Omental fat pad (tissue), 4 donors: ENCODE data around the gene CEACAM20. TPM values are rescaled to one million over a fixed set of nuclear protein-coding genes. Genes with fewer than 3 reads are reported as not detected.
"Not testable (repeated sequence)": the region's sequence is repeated elsewhere in the genome, so short reads cannot be mapped to it uniquely, and the experiment has no call there.

Experiments
- ATAC-seq: fragments of 150-250 bp; one replicate; pipeline ENCODE4 v1.9.1; 2016; ENCODE audit warnings: mild to moderate bottlenecking, moderate library complexity; ENCODE audit not compliant: low FRiP score
- DNase-seq: peaks from one replicate; pipeline ENCODE4 v3.0.0-alpha.2; 2019; ENCODE audit warnings: low spot score
- CTCF ChIP-seq, 3 donors: fragments of 450-650 bp; IDR thresholded peaks; one replicate each; pipeline ENCODE4 v1.5.1; 2016 to 2017; ENCODE audit warnings: antibody characterized with exemption in 3 of 3, mild to moderate bottlenecking in 3 of 3, moderate library complexity in 2 of 3
- total RNA-seq, 4 donors: library from RNA; depleted of rRNA; stranded (reverse); fragments of >200 nt; gene quantifications; one replicate each; pipeline ENCODE4 v1.1.0, GENCODE V29; 2016

Gene CEACAM20
- total RNA-seq, 4 donors from 2014 or later: not detected

DNA sequence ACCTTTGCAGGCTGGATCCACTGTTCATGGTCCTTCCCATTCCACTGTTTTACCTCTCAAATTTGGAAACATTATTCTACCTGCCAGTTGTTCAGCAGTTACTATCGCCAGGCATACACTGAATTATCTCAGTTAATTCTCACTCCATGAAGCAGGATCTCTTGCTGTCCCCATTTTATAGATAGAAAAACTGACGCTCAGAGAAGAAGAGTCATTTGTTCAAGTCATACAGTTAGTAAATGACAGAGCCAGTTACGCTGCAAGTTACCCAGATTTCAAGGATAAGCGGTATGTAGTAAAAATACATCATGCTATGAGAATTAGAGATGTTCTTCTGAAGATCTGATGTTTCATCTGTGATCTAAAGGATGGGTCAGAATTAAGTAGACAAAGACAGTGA is 43.7 kb upstream of the CEACAM20 start:
- no peak for TF ChIP-seq CTCF (IDR thresholded peaks at IDR 0.05)
- ATAC-seq (no peak), DNase-seq (no peak)

DNA sequence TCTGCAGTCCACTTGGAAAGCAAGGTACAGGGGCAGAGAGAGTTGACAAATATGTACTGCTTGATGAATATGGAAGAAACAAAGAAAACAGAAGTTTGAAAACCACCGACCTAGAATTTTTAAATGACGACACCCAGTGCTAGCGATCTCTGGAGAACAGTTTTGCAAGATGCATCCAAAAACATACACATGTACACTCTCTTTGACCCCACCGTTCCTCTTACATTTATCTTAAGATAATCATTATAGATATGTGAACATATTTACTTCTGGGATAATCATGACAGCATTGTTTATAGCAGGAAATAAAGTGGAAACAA is 43.1 kb upstream of the CEACAM20 start:
- DNase-seq: no peak
- no peak for ATAC-seq
- TF ChIP-seq CTCF (IDR thresholded peaks at IDR 0.05): no peak

DNA sequence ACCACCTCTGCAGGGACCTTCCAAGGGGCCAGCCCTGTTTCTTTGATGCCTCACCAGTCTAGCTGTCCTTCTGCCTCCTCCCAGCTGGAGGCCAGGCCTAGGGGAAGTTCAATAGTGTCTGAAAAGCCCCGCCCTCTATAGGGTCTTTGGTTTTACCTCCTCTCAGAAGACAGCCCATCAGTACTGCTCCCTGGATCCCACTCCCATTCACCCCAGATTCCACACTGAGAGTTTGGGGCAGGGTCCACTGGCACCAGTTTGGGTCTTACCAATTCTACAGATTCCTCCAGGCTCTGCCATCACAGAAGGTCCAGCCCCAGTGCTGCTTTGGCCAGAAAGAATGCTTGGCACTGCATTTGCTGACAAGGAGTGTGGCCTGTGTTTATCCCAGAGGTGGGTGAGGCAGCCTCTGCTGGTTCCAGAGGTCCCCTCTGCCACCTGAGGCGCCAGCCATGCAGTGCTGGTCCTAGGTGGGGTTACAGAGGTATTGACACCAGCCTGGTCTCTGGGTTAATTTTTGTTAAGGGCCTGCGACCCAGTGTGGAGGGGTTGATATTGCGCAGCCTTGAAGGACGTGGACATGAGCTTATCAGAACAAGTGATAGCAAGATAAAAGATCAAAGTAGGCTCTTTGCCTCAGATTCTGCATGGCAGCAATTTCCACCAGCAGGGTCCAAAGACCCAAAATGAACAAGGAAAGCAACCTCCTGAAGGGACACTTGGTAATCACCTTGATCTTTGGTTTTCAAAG is 42.5 kb upstream of the CEACAM20 start:
- ATAC-seq: no peak
- no peak for TF ChIP-seq CTCF (IDR thresholded peaks at IDR 0.05)
- no peak for DNase-seq

- DNase-seq: peak; percentile 44
Observed at GRCh38 chr19:44570984-44571684, 41.7 kb upstream of the CEACAM20 start.

GRCh38 chr19:44570603-44570983 is 41.1 kb upstream of the CEACAM20 start:
- no peak for ATAC-seq
- TF ChIP-seq CTCF (IDR thresholded peaks at IDR 0.05): no peak
- DNase-seq: no peak

More at GRCh38 chr19:44570984-44571684, 41.7 kb upstream of the CEACAM20 start:
- TF ChIP-seq CTCF (IDR thresholded peaks at IDR 0.05): no peak
- ATAC-seq: peak; percentile 70

GRCh38 chr19:44567745-44568144 is 38.3 kb upstream of the CEACAM20 start:
- TF ChIP-seq CTCF (IDR thresholded peaks at IDR 0.05): no peak
- DNase-seq (no peak), ATAC-seq (no peak)

DNA sequence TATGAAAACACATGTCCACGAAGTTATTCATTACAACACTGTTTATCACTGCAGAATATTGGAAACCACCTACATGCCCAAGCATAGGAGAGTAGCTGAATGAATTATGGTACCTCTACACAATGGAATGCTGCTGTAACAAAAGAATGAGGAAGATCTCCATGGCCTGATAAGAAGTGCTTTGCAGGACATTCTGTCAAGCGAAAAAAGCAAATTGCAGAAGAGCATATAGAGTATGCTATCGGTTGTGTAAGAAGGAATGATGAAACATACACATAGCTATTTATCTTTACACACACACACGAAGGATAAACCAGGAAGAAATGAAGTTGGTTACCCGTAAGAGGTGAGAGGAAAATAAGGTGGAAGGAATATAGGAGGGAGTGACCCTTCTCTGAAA is 37.5 kb upstream of the CEACAM20 start:
- no peak for TF ChIP-seq CTCF (IDR thresholded peaks at IDR 0.05)
- DNase-seq (no peak), ATAC-seq (no peak)

DNA sequence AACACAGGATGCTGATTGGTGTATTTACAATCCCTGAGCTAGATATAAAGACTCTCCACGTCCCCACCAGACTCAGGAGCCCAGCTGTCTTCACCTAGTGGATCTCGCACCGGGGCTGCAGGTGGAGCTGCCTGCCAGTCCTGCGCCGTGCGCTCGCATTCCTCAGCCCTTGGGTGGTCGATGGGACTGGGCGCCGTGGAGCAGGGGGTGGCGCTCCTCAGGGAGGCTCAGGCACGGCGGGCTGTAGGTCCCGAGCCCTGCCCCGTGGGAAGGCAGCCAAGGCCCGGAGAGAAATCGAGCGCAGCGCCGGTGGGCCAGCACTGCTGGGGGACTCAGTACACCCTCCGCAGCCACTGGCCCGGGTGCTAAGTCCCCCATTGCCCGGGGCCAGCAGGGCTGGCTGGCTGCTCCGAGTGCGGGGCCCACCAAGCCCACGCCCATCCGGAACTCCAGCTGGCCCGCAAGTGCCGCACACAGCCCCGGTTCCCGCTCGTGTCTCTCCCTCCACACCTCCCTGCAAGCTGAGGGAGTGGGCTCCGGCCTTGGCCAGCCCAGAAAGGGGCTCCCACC is 33.7 kb upstream of the CEACAM20 start:
- DNase-seq, ATAC-seq: not testable (repeated sequence)
